GM12891 (cell line): ENCODE measurements around the gene MNT.
A peak's percentile ranks its signal among the peaks of the same experiment; 100 is the strongest.

ENCODE experiments used
- PAX5 ChIP-seq: IDR thresholded peaks from 2 replicates; pipeline ENCODE4 v1.6.1; 2011; ENCODE audit warnings: low read length, moderate library complexity, mild to moderate bottlenecking; ENCODE audit not compliant: insufficient read depth, severe bottlenecking
- POLR2A ChIP-seq: IDR thresholded peaks from 2 replicates; pipeline ENCODE4 v1.6.1; 2011; ENCODE audit warnings: low read depth, low read length, control low read depth
- POLR2AphosphoS5 ChIP-seq: IDR thresholded peaks from 2 replicates; pipeline ENCODE4 v1.6.1; 2011; ENCODE audit warnings: low read depth, low read length, control low read depth
- POU2F2 ChIP-seq: IDR thresholded peaks from 2 replicates; pipeline ENCODE4 v1.6.1; 2011; ENCODE audit warnings: low read depth, mild to moderate bottlenecking, control low read depth, low read length, moderate library complexity
- SPI1 ChIP-seq: IDR thresholded peaks from 2 replicates; pipeline ENCODE4 v1.6.1; 2011; ENCODE audit warnings: low read depth, low read length, control low read depth
- TAF1 ChIP-seq: IDR thresholded peaks from 2 replicates; pipeline ENCODE4 v1.6.1; 2011; ENCODE audit warnings: low read depth, low read length, control low read depth

DNA sequence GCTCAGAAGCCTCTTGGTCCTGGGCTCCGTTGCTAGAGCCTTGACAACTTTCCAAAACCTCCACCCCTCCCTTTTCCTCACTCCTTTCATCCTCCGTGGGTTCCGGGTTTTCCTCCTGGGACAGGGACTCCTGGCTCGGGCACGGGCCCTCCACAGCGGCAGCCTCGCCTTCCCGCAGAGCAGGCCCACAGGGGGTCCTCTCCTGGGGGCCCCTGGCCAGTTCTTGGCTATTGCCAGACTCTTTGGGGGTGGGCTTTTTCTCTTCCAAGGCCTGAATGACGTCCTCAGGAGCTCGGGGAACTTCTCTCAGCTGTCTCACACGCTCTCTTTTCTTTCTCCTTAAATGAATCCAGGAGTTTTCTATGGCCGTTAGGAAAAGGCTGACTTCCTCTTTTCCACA, 19.3 kb upstream of the MNT start:
- TF ChIP-seq POLR2A = no peak
- TF ChIP-seq TAF1 = no peak
- no peak for TF ChIP-seq POLR2AphosphoS5
- 0 out of 2 replicates have a peak, but pooled peaks have one; percentile 22 for TF ChIP-seq SPI1
- TF ChIP-seq POU2F2 = no peak
- no peak for TF ChIP-seq PAX5
